Measurements from ENCODE around the gene CCDC93.
"Not testable (repeated sequence)": the region's sequence is repeated elsewhere in the genome, so short reads cannot be mapped to it uniquely, and the experiment has no call there.

Gene CCDC93

DNA sequence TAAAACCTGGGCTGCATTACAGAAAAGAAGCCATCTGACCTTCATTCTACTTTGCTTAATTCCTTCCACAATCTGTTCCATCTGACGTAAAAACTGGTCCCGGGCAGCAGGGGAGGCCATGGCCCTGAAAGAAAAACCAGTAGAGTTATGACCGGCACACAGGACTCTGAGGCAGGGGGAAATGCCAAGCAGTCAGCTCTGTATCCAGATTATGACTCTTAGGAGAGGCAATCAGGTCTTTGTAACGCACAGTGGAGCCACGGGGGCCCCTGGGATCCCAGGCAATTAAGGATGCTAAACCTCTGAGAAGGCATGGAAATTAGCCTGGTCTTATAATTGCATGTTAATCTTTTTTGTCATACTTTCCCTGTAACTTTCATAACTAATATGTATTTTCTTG, 78.4 kb downstream of the CCDC93 start:
- TF ChIP-seq, protein P1, sequence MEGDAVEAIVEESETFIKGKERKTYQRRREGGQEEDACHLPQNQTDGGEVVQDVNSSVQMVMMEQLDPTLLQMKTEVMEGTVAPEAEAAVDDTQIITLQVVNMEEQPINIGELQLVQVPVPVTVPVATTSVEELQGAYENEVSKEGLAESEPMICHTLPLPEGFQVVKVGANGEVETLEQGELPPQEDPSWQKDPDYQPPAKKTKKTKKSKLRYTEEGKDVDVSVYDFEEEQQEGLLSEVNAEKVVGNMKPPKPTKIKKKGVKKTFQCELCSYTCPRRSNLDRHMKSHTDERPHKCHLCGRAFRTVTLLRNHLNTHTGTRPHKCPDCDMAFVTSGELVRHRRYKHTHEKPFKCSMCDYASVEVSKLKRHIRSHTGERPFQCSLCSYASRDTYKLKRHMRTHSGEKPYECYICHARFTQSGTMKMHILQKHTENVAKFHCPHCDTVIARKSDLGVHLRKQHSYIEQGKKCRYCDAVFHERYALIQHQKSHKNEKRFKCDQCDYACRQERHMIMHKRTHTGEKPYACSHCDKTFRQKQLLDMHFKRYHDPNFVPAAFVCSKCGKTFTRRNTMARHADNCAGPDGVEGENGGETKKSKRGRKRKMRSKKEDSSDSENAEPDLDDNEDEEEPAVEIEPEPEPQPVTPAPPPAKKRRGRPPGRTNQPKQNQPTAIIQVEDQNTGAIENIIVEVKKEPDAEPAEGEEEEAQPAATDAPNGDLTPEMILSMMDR (conservative IDR thresholded peaks at IDR 0.05) = no peak
- no peak for TF ChIP-seq ZFX (IDR thresholded peaks at IDR 0.05)
- no peak overlapping the region for H3K27ac ChIP-seq

DNA sequence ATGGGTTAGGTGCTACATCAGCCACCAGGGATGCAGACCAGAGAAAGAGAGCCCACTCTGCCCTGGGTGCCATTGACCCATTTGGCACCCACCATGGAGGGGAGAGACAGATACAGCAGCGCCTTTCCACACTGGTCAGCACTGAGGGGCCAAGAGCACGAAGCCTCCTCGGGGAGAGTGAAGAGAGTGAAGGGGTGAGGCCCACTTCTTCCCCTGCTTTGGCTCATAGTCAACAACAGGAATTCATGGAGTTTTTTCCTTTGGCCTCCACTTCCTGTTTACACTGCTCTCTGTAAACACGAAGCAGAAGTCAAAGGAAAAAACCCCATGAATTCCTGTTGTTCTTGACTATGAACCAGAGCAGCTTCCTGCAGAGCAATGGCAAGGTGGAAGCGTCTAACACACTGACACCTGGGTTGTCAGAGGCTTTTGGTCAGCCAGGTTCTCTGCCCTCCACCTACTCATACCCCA, 80.0 kb downstream of the CCDC93 start:
- H3K27ac ChIP-seq = no peak overlapping the region
- TF ChIP-seq ZFX (IDR thresholded peaks at IDR 0.05) = no peak
- TF ChIP-seq, protein P1 (conservative IDR thresholded peaks at IDR 0.05) = no peak

- TF ChIP-seq, protein P1 (conservative IDR thresholded peaks at IDR 0.05) = no peak
- no peak for TF ChIP-seq ZFX (IDR thresholded peaks at IDR 0.05)
- H3K27ac ChIP-seq = no peak overlapping the region
Measured at GRCh38 chr2:117931978-117932377, 81.9 kb downstream of the CCDC93 start.

DNA sequence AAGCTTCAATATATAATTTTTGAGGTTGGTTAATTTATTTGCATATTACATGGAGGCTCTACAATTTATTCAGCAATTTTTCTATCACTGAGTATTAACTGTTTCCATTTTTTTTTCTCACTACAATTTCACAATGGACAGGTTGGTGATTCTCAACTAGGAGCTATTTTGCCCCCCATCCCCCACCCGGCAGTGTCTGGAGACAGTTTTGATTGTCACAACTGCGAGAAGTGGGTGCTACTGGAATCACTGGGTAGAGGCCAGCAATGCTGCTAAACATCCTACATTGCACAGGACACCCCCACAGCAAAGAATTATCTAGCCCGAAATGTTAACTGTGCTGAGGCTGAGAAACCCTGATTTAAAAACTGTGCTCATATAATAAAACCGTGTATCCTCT, 82.6 kb downstream of the CCDC93 start:
- no peak for TF ChIP-seq ZFX (IDR thresholded peaks at IDR 0.05)
- TF ChIP-seq, protein P1 (conservative IDR thresholded peaks at IDR 0.05) = no peak

DNA sequence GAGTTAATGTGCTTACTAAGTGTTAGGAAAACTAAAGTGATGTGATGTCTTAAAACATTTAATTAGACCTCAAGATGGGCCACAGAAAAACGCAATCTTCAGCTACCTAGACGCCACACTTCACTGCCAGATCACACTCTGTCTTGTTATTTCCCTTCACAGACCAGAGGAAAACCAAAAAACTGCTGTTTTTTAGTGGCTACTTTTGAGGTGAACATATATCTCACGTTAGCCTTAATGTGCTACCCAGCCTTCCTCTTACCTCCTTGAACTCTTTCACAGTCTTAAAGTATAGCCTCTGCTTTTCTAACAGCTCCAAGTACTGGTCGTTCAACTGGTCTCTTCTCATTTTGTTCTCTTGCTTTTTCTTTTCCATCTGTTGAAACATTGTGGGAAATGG, 83.1 kb downstream of the CCDC93 start:
- TF ChIP-seq, protein P1 (conservative IDR thresholded peaks at IDR 0.05) = no peak
- TF ChIP-seq ZFX (IDR thresholded peaks at IDR 0.05) = no peak
- no peak overlapping the region for H3K27ac ChIP-seq

More for the DNA sequence above, 82.6 kb downstream of the CCDC93 start:
- H3K27ac ChIP-seq = no peak overlapping the region

DNA sequence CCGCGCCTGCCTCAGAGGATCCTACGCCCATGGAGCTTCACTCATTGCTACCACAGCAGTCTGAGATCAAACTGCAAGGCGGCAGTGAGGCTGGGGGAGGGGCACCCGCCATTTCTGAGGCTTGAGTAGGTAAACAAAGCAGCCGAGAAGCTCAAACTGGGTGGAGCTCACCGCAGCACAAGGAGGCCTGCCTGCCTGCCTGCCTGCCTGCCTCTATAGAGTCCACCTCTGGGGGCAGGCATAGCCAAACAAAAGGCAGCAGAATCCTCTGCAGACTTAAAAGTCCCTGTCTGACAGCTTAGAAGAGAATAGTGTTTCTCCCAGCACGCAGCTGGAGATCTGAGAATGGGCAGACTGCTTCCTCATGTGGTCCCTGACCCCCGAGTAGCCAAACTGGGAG, 90.4 kb downstream of the CCDC93 start:
- not testable (repeated sequence) for H3K27ac ChIP-seq

DNA sequence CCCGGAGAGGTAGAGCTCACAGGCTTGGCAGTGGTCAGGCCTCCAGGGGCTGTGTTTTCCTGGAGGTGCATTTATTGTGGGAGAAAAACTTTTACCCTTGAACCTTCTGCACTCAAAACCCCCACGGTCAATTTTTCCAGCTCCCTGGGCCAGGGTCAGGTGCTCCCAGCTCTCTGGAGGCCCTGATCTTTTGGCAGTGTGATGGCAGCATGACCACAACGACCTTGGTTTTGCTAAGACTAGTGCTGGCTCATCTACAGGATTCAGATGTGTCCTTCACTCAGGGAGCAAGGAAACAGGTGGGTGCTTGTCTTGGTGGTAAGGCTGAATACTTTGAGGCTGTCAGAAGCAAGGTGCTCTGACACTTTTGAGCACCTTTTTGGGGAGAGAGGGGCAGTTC, 92.3 kb downstream of the CCDC93 start:
- no peak overlapping the region for H3K27ac ChIP-seq
- TF ChIP-seq, protein P1 (conservative IDR thresholded peaks at IDR 0.05) = no peak
- no peak for TF ChIP-seq ZFX (IDR thresholded peaks at IDR 0.05)

- no peak overlapping the region for H3K27ac ChIP-seq
- TF ChIP-seq, protein P1 (conservative IDR thresholded peaks at IDR 0.05) = no peak
- TF ChIP-seq ZFX (IDR thresholded peaks at IDR 0.05) = no peak
Measured at GRCh38 chr2:117918608-117919007, 95.3 kb downstream of the CCDC93 start.

Measured in C4-2B (cell line).